ENCODE data around the gene PCNX3. TPM values are rescaled to one million over a fixed set of nuclear protein-coding genes. Genes with fewer than 3 reads are reported as not detected.
"Not testable (repeated sequence)": the region's sequence is repeated elsewhere in the genome, so short reads cannot be mapped to it uniquely, and the experiment has no call there.

The PCNX3 gene
- total RNA-seq, 4 donors from 2014 or later: 21.0 to 53.4 (median 29.8) TPM

DNA sequence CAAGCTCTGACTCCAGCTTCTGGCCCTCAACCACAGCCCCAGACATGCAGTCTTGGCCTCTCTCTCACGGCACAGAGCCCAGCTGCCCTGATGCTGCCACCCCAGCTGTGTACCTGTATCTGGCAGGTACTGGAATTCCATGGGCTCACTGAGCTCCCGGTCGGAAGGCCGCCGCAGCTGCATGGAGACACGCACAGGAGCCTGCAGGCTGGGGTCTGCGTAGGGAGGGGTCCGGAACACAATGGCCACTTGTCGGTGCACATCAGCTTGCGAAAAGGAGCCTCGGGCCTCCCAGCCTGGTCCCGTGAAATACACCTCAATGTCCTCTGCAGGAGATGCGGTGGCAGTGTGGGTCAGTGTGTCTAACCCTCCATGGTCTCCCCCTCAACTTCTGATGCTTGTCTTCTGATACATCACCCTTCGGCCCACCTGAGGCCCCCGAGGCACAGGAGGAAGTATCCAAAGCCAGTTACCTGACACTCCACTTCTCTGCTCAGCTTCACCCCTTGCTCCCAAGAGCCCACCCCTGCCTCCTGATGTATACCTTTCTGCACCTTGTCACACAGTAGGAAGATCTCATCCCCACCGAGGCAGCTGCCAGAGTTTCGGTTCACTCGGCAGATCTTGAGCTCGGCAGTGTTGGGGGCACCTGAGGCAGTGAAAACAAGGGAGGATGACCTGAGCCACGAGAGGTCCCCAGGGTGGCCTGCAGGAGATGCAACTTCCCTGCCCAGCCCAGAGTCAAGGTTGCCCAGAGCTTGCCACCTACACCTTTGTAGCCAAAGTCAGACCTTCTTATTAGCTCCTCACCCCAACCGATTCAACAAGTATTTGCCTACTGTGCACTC lies 42.8 kb downstream of the PCNX3 start:
- peaks cover 4 to 39% (median 27%) of the 10 kb centered on the region in 4 donors for H3K4me1 ChIP-seq
- no peak overlapping the region for H3K4me3 ChIP-seq
- DNase-seq (ENCODE audit: low spot score in 2 of 2): no peak
- H3K27ac ChIP-seq: no peak overlapping the region
- TF ChIP-seq, protein P1, sequence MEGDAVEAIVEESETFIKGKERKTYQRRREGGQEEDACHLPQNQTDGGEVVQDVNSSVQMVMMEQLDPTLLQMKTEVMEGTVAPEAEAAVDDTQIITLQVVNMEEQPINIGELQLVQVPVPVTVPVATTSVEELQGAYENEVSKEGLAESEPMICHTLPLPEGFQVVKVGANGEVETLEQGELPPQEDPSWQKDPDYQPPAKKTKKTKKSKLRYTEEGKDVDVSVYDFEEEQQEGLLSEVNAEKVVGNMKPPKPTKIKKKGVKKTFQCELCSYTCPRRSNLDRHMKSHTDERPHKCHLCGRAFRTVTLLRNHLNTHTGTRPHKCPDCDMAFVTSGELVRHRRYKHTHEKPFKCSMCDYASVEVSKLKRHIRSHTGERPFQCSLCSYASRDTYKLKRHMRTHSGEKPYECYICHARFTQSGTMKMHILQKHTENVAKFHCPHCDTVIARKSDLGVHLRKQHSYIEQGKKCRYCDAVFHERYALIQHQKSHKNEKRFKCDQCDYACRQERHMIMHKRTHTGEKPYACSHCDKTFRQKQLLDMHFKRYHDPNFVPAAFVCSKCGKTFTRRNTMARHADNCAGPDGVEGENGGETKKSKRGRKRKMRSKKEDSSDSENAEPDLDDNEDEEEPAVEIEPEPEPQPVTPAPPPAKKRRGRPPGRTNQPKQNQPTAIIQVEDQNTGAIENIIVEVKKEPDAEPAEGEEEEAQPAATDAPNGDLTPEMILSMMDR (IDR thresholded peaks at IDR 0.05): no peak
- 86 to 87% methylated on average over 21 of the region's 21 CpGs for WGBS, 2 donors
- no peaks in the 10 kb centered on the region for H3K9me3 ChIP-seq
- peaks cover 0 to 81% (median 49%) of the 10 kb centered on the region in 3 donors for H3K36me3 ChIP-seq
- no peaks in the 10 kb centered on the region for H3K27me3 ChIP-seq

GRCh38 chr11:65660038-65660437 lies 44.5 kb downstream of the PCNX3 start:
- Histone ChIP-seq H3K27ac (peak overlapping the region in 1 of 4 donors; percentile 17), H3K9me3 (no peaks in the 10 kb centered on the region), H3K4me3 (no peak overlapping the region), H3K4me1 (peaks cover 4 to 34% (median 27%) of the 10 kb centered on the region in 4 donors), H3K27me3 (no peaks in the 10 kb centered on the region), H3K36me3 (peaks cover 0 to 68% (median 48%) of the 10 kb centered on the region in 3 donors)
- 86 to 93% methylated on average over 7 to 9 of the region's 9 CpGs for WGBS, 2 donors
- DNase-seq (ENCODE audit: low spot score in 2 of 2): no peak
- no peak for TF ChIP-seq POLR2A (IDR thresholded peaks at IDR 0.05)
- TF ChIP-seq, protein P1 (IDR thresholded peaks at IDR 0.05): no peak
- no peak for TF ChIP-seq EP300 (IDR thresholded peaks at IDR 0.05)

GRCh38 chr11:65660908-65661307 lies 45.3 kb downstream of the PCNX3 start:
- not testable (repeated sequence) for H3K9me3 ChIP-seq; DNase-seq (ENCODE audit: low spot score in 2 of 2); H3K27me3 ChIP-seq; H3K4me3 ChIP-seq
- Histone ChIP-seq H3K36me3 (peaks cover 0 to 59% (median 45%) of the 10 kb centered on the region in 3 donors), H3K27ac (peak overlapping the region in 2 of 4 donors; percentile 95 to 99), H3K4me1 (peaks cover 4 to 33% (median 27%) of the 10 kb centered on the region in 4 donors)
- 90 to 91% methylated on average over 9 of the region's 9 CpGs for WGBS, 2 donors

- no peaks in the 10 kb centered on the region for H3K27me3 ChIP-seq
- H3K27ac ChIP-seq: peak overlapping the region; percentile 93 to 99 (median 96)
- peak overlapping the region; percentile 88 to 93 (median 90) for H3K4me3 ChIP-seq
- H3K36me3 ChIP-seq: peaks cover 0 to 51% (median 37%) of the 10 kb centered on the region in 3 donors
- peaks cover 4 to 33% (median 27%) of the 10 kb centered on the region in 4 donors for H3K4me1 ChIP-seq
- H3K9me3 ChIP-seq: no peaks in the 10 kb centered on the region
- no peak for TF ChIP-seq EP300 (IDR thresholded peaks at IDR 0.05)
- TF ChIP-seq, protein P1 (IDR thresholded peaks at IDR 0.05): no peak
- TF ChIP-seq POLR2A (IDR thresholded peaks at IDR 0.05): no peak
- 53 to 56% methylated on average over 10 to 18 of the region's 25 CpGs for WGBS, 2 donors
- no peak for DNase-seq (ENCODE audit: low spot score in 2 of 2)
These were observed 46.1 kb downstream of the PCNX3 start for GRCh38 chr11:65661599-65662246.

- H3K4me1 ChIP-seq: peaks cover 4 to 33% (median 27%) of the 10 kb centered on the region in 4 donors
- WGBS, 2 donors: 0 to 2% methylated on average over 7 of the region's 29 CpGs
- no peaks in the 10 kb centered on the region for H3K27me3 ChIP-seq
- H3K36me3 ChIP-seq: peaks cover 0 to 45% (median 31%) of the 10 kb centered on the region in 3 donors
- TF ChIP-seq, protein P1 (IDR thresholded peaks at IDR 0.05): no peak
- no peak for TF ChIP-seq EP300 (IDR thresholded peaks at IDR 0.05)
- DNase-seq (ENCODE audit: low spot score in 2 of 2): no peak
- H3K9me3 ChIP-seq: no peaks in the 10 kb centered on the region
- H3K4me3 ChIP-seq: peak overlapping the region; percentile 88 to 93 (median 90)
- H3K27ac ChIP-seq: peak overlapping the region; percentile 93 to 99 (median 96)
These were observed 46.7 kb downstream of the PCNX3 start for GRCh38 chr11:65662247-65662798.
